Stomach (tissue), 9 donors: ENCODE data around the gene PTGFR. TPM values are rescaled to one million over a fixed set of nuclear protein-coding genes. Genes with fewer than 3 reads are reported as not detected.

ENCODE experiments used
- DNase-seq, 2 donors: peaks; one replicate each; pipeline versions ENCODE4 v3.0.0 to v3.0.0-alpha.2; 2013 to 2019
- H3K27ac ChIP-seq, 5 donors: fragments of 200-600 bp in 4 of 5; sonication (generic) in 4 of 5; one replicate each; pipeline ENCODE4 v1.5.1; 2013 to 2019; ENCODE audit warnings: mild to moderate bottlenecking in 1 of 5, moderate library complexity in 1 of 5
- H3K27me3 ChIP-seq, 3 donors: fragments of 200-600 bp; sonication (generic); one replicate each; pipeline ENCODE4 v1.5.1; 2017 to 2019; ENCODE audit warnings: mixed run types in 1 of 3
- H3K36me3 ChIP-seq, 4 donors: fragments of 200-600 bp; sonication (generic); 1 replicate in 3 of 4; 2 replicates in 1 of 4; pipeline ENCODE4 v1.5.1; 2016 to 2019
- H3K4me1 ChIP-seq, 4 donors: fragments of 200-600 bp; sonication (generic); one replicate each; pipeline ENCODE4 v1.5.1; 2016 to 2019
- H3K4me3 ChIP-seq, 4 donors: fragments of 200-600 bp; sonication (generic) in 3 of 4; one replicate each; pipeline ENCODE4 v1.5.1; 2016 to 2019; ENCODE audit warnings: mild to moderate bottlenecking in 1 of 4
- H3K9me3 ChIP-seq, 4 donors: fragments of 200-600 bp; sonication (generic); one replicate each; pipeline ENCODE4 v1.5.1; 2016 to 2019
- CTCF ChIP-seq, 7 experiments: fragments of 450-650 bp in 4 of 7; fragments of 200-600 bp in 3 of 7; sonication (generic) in 3 of 7; IDR thresholded peaks; one replicate each; pipeline ENCODE4 v1.5.1; 2016 to 2019; ENCODE audit warnings: antibody characterized with exemption in 7 of 7, control low read depth in 2 of 7, mild to moderate bottlenecking in 1 of 7
- EP300 ChIP-seq: sonication (generic); formaldehyde crosslinking; IDR thresholded peaks from one replicate; pipeline ENCODE4 v1.6.1; 2017; ENCODE audit warnings: antibody characterized with exemption
- POLR2A ChIP-seq, 4 donors: fragments of 450-650 bp; IDR thresholded peaks; one replicate each; pipeline ENCODE4 v1.6.1; 2016; ENCODE audit warnings: antibody characterized with exemption in 4 of 4, control low read depth in 2 of 4, mild to moderate bottlenecking in 1 of 4, moderate library complexity in 1 of 4
- POLR2AphosphoS5 ChIP-seq, 3 donors: sonication (generic); formaldehyde crosslinking; IDR thresholded peaks; one replicate each; pipeline ENCODE4 v1.6.1; 2016; ENCODE audit warnings: antibody characterized with exemption in 3 of 3
- WGBS, 5 donors: extraction: QIAGEN DNeasy Blood & Tissue Kit in 3 of 5; methylation state at CpG; one replicate each; pipeline versions ENCODE4 v1.1.5 to v1.1.7; 2013 to 2018; 5-methylcytosine and 5-hydroxymethylcytosine counted together
- intact Hi-C: fragments of 100-400 bp; cut with DNase I; formaldehyde crosslinking; loops from one replicate; pipeline ENCODE4 v1.15.1; 2023; ENCODE audit warnings: low total_unique reads
- polyA plus RNA-seq, 3 donors: library from polyadenylated mRNA; stranded (reverse); fragments of 200-250 nt; gene quantifications; one replicate each; pipeline ENCODE4 v1.2.3, GENCODE V29; 2013
- total RNA-seq, 5 donors: library from RNA; depleted of rRNA; stranded (reverse); fragments of >200 nt; gene quantifications; one replicate each; pipeline versions ENCODE4 v1.1.0 to v1.2.3, GENCODE V29; 2014 to 2016
- donor health status: healthy with polysubstance abuse.
- donor health status: Bipolar disorder and iron deficiency.
- donor health status: healthy.

PTGFR gene
- total and polyA plus RNA-seq, 8 donors, result under 0.01 to 3.3 (median 0.98) TPM

- intact Hi-C loops, result no loop called here
- 48 to 65% (median 51%) methylated on average over 2 of the region's 2 CpGs for WGBS, 5 donors
These were observed 9.8 kb downstream of the PTGFR start for GRCh38 chr1:78500529-78500928.

DNA sequence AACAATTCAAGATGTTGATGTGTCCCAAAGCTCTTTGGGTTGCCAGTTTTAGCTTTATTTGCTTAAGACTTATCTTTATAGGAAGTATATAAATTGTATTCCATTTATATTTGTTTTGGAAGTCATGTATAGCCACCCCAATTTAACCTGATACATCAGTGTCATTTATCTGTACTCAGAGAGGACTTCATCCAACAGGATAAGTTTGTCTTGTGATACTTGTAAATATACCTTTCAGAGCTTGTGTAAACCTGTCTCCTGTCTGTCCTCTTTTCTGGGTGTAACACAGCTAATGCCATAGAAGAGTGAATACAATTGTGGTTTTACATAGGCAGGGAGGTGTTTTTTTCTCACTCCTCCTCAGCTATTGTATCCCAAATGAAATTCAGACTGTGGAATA lies 10.4 kb downstream of the PTGFR start:
- Histone ChIP-seq H3K9me3 (no peaks in the 10 kb centered on the region), H3K27me3 (no peaks in the 10 kb centered on the region), H3K27ac (no peak overlapping the region), H3K36me3 (no peaks in the 10 kb centered on the region), H3K4me3 (no peak overlapping the region), H3K4me1 (no peaks in the 10 kb centered on the region)
- intact Hi-C loops, result no loop called here
- DNase-seq, result no peak
- TF ChIP-seq EP300 (no peak), POLR2AphosphoS5 (IDR thresholded peaks at IDR 0.05) (no peak), POLR2A (IDR thresholded peaks at IDR 0.05) (no peak), CTCF (IDR thresholded peaks at IDR 0.05) (no peak)

More at GRCh38 chr1:78500529-78500928, 9.8 kb downstream of the PTGFR start:
- Histone ChIP-seq H3K4me3 (no peak overlapping the region), H3K4me1 (no peaks in the 10 kb centered on the region), H3K27me3 (no peaks in the 10 kb centered on the region), H3K9me3 (no peaks in the 10 kb centered on the region), H3K27ac (no peak overlapping the region), H3K36me3 (no peaks in the 10 kb centered on the region)
- no peak for TF ChIP-seq CTCF (IDR thresholded peaks at IDR 0.05)
- no peak for TF ChIP-seq EP300
- no peak for TF ChIP-seq POLR2A (IDR thresholded peaks at IDR 0.05)
- no peak for TF ChIP-seq POLR2AphosphoS5 (IDR thresholded peaks at IDR 0.05)
- DNase-seq, result no peak

DNA sequence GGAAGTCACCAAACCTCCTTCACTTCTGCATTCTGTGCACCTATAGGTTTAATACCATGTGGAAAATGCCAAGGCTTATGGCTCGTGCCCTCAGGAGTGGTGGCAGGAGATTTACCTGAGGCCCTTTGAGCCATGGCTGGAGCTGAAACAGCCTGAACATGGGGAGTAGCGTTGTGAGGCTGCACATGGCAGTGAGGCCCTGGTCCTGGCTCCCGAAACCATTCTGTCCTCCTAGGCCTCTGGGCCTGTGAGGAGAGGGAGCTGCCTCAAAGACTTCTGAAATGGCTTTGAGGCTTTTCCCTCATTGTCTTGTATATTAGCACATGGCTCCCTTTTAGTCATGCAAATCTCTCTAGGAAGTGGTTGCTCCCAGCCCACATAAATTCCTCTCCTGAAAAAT lies 20.6 kb downstream of the PTGFR start:
- Histone ChIP-seq H3K27me3 (no peaks in the 10 kb centered on the region), H3K4me3 (no peak overlapping the region), H3K36me3 (no peaks in the 10 kb centered on the region), H3K4me1 (no peaks in the 10 kb centered on the region), H3K27ac (no peak overlapping the region), H3K9me3 (peaks cover 0 to 23% (median 16%) of the 10 kb centered on the region in 4 donors)
- intact Hi-C loops, result no loop called here
- WGBS, 5 donors, result 78 to 88% (median 80%) methylated on average over 3 of the region's 3 CpGs
- TF ChIP-seq POLR2A (IDR thresholded peaks at IDR 0.05) (no peak), POLR2AphosphoS5 (IDR thresholded peaks at IDR 0.05) (no peak), EP300 (no peak), CTCF (IDR thresholded peaks at IDR 0.05) (no peak)
- DNase-seq, result no peak

DNA sequence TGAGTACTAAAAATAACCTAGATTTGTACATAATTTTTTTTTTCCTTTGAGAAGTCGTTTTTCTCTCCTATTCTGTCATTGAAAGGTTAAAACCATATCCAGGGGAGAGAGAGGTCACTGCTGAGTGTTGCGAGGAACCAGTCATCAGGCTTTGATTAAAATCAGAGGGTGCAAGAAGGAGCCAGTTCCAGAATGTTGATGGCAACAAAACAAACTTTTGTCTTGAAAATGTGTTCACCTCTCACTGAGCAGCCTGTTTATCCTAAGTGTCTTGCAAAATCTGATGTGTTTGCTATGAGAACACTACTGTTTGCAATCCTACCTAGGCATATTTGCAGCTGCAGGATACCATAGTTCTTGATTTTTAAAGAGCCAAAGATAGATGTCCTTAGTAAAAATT lies 25.9 kb downstream of the PTGFR start:
- TF ChIP-seq POLR2AphosphoS5 (IDR thresholded peaks at IDR 0.05) (no peak), EP300 (no peak), CTCF (IDR thresholded peaks at IDR 0.05) (no peak)
- Histone ChIP-seq H3K9me3 (peaks cover 0 to 9% (median 4%) of the 10 kb centered on the region in 4 donors), H3K36me3 (no peaks in the 10 kb centered on the region), H3K27me3 (no peaks in the 10 kb centered on the region), H3K27ac (no peak overlapping the region), H3K4me3 (no peak overlapping the region), H3K4me1 (no peaks in the 10 kb centered on the region)
- WGBS, 5 donors, result 39 to 53% (median 43%) methylated on average over 2 of the region's 2 CpGs
- intact Hi-C loops, result no loop called here
- DNase-seq, result no peak
